ENCODE results near the gene MRPL36.

The MRPL36 gene

DNA sequence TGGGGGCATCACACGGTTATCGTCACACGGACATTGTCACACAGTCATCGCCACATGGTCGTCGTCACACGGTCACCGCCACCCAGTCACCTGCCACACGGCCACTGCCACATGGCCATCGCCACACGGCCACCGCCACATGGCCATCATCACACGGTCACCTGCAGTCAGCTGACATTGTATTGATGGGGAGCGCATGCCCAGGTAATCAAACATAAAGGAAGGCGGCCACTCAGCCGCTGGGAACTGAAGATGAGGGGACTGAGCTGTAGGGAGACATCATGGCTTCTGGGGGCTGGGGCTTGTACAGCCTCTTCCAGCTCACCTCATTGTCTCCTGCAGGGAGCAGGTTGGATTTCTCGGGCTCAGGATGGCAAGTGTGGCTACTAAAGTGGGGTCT is 49.2 kb downstream of the MRPL36 start:
- Histone ChIP-seq H3K4me3 (ENCODE audit: low read depth, low read length) (no peak overlapping the region), H3K79me2 (ENCODE audit: control insufficient read depth, insufficient read depth, low read length, poor library complexity) (no peaks in the 10 kb centered on the region), H2BK120ac (ENCODE audit: insufficient read depth, low read length, poor library complexity) (no peak overlapping the region), H2AK5ac (ENCODE audit: low read length) (no peak overlapping the region), H2AFZ (ENCODE audit: insufficient read depth, low read length, poor library complexity) (no peak overlapping the region), H4K91ac (ENCODE audit: low read depth, low read length) (no peak overlapping the region), H3K9me3 (ENCODE audit: insufficient read depth, low read depth, low read length) (peaks cover 3% of the 10 kb centered on the region), H3K4me1 (ENCODE audit: control insufficient read depth in 1 of 2, insufficient read depth in 2 of 2, low read length in 2 of 2) (no peaks in the 10 kb centered on the region), H2BK5ac (ENCODE audit: low read depth, low read length, poor library complexity) (no peak overlapping the region), H4K8ac (ENCODE audit: low read depth, low read length) (no peak overlapping the region), H3K36me3 (ENCODE audit: control insufficient read depth in 1 of 2, insufficient read depth in 2 of 2, low read length in 2 of 2) (no peaks in the 10 kb centered on the region), H3K23ac (ENCODE audit: low read length) (no peak overlapping the region), H3K14ac (ENCODE audit: low read length) (no peak overlapping the region), H3K4me2 (ENCODE audit: low read length) (no peak overlapping the region), H3K9ac (ENCODE audit: low read length) (no peak overlapping the region), H2BK12ac (ENCODE audit: low read length) (no peak overlapping the region), H3K27me3 (ENCODE audit: insufficient read depth, low read length) (no peaks in the 10 kb centered on the region), H3K27ac (ENCODE audit: low read depth, low read length) (no peak overlapping the region), H3K4ac (ENCODE audit: low read depth, low read length) (no peak overlapping the region), H4K12ac (ENCODE audit: low read depth, low read length) (no peak overlapping the region), H3K18ac (ENCODE audit: low read length) (no peak overlapping the region), H3K79me1 (ENCODE audit: low read length) (no peaks in the 10 kb centered on the region)
- DNase-seq, result no peak
- no CpG with 5 or more reads among the region's 17 CpGs for WGBS (ENCODE audit: extremely low coverage, insufficient coverage, insufficient read length)

DNA sequence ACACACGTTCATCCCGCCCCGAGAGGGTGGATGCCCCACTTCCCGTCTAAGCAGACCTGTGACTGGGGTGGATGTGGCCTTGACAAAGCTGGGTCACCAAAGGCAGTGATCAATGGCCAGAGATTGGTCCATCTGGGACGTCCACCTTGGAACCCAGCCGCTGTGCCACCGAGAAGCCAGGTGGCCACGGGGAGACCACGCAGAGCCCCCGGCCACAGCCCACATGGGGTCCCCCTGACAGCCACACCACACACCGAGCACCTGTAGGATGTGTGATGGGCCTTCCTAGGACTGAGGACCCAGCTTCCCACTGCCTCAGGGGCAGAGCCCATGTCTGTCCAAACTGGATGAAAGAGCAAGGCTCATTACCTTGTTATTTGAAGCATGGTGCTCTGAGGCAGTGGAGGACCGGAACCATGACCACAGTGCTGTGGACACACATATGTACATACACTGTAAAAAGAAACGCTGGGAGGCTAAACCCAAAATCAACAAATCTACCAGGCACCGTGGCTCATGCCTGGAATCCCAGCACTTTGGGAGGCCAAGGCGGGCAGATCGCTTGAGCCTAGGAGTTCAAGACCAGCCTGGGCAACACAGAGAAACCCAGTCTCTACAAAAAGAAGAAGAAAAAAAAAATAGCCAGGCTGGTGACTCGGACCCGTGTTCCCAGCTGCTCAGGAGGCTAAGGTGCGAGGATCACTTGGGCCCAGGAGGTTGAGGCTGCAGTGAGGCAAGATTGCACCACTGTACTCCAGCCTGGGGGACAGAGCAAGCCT is 50.1 kb downstream of the MRPL36 start:
- no peak overlapping the region for H3K4me2 ChIP-seq (ENCODE audit: low read length)
- no peak overlapping the region for H2BK5ac ChIP-seq (ENCODE audit: low read depth, low read length, poor library complexity)
- no peak overlapping the region for H4K8ac ChIP-seq (ENCODE audit: low read depth, low read length)
- H3K79me1 ChIP-seq (ENCODE audit: low read length), result no peaks in the 10 kb centered on the region
- H4K12ac ChIP-seq (ENCODE audit: low read depth, low read length), result no peak overlapping the region
- no peak for DNase-seq
- no peaks in the 10 kb centered on the region for H3K4me1 ChIP-seq (ENCODE audit: control insufficient read depth in 1 of 2, insufficient read depth in 2 of 2, low read length in 2 of 2)
- H3K23ac ChIP-seq (ENCODE audit: low read length), result no peak overlapping the region
- no peak overlapping the region for H3K4me3 ChIP-seq (ENCODE audit: low read depth, low read length)
- H3K27me3 ChIP-seq (ENCODE audit: insufficient read depth, low read length), result no peaks in the 10 kb centered on the region
- no peak overlapping the region for H3K18ac ChIP-seq (ENCODE audit: low read length)
- peaks cover 3% of the 10 kb centered on the region for H3K9me3 ChIP-seq (ENCODE audit: insufficient read depth, low read depth, low read length)
- no peaks in the 10 kb centered on the region for H3K36me3 ChIP-seq (ENCODE audit: control insufficient read depth in 1 of 2, insufficient read depth in 2 of 2, low read length in 2 of 2)
- no peak overlapping the region for H4K91ac ChIP-seq (ENCODE audit: low read depth, low read length)
- no peak overlapping the region for H3K4ac ChIP-seq (ENCODE audit: low read depth, low read length)
- no peak overlapping the region for H2AK5ac ChIP-seq (ENCODE audit: low read length)
- no CpG with 5 or more reads among the region's 19 CpGs for WGBS (ENCODE audit: extremely low coverage, insufficient coverage, insufficient read length)
- H3K27ac ChIP-seq (ENCODE audit: low read depth, low read length), result no peak overlapping the region
- H2BK12ac ChIP-seq (ENCODE audit: low read length), result no peak overlapping the region
- no peaks in the 10 kb centered on the region for H3K79me2 ChIP-seq (ENCODE audit: control insufficient read depth, insufficient read depth, low read length, poor library complexity)
- no peak overlapping the region for H3K9ac ChIP-seq (ENCODE audit: low read length)
- H2BK120ac ChIP-seq (ENCODE audit: insufficient read depth, low read length, poor library complexity), result no peak overlapping the region
- no peak overlapping the region for H3K14ac ChIP-seq (ENCODE audit: low read length)
- no peak overlapping the region for H2AFZ ChIP-seq (ENCODE audit: insufficient read depth, low read length, poor library complexity)

DNA sequence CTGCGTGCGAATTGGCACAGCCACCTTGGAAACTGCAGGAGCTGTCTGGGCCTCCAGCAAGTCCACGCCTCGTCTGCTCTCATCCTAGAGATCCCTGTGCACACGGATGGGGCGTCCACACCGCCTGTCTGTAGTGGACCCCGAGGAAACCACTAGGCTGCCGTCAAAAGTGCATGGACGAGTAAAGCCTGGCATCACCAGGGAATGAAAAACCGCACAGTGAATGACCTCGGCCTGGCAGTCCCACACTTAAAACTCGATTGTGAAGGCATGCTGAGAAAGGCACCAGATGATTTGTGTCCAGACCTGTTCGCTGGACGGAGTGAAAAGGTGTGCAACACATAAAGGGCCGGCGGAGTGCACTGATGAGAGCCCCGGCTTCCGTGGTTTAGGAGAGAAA is 50.8 kb downstream of the MRPL36 start:
- Histone ChIP-seq H3K79me2 (ENCODE audit: control insufficient read depth, insufficient read depth, low read length, poor library complexity) (no peaks in the 10 kb centered on the region), H3K9me3 (ENCODE audit: insufficient read depth, low read depth, low read length) (peaks cover 3% of the 10 kb centered on the region), H2AFZ (ENCODE audit: insufficient read depth, low read length, poor library complexity) (no peak overlapping the region), H4K91ac (ENCODE audit: low read depth, low read length) (no peak overlapping the region), H3K23ac (ENCODE audit: low read length) (no peak overlapping the region), H2AK5ac (ENCODE audit: low read length) (no peak overlapping the region), H3K36me3 (ENCODE audit: control insufficient read depth in 1 of 2, insufficient read depth in 2 of 2, low read length in 2 of 2) (no peaks in the 10 kb centered on the region), H3K27me3 (ENCODE audit: insufficient read depth, low read length) (no peaks in the 10 kb centered on the region), H3K9ac (ENCODE audit: low read length) (no peak overlapping the region), H3K27ac (ENCODE audit: low read depth, low read length) (no peak overlapping the region), H4K8ac (ENCODE audit: low read depth, low read length) (no peak overlapping the region), H3K4ac (ENCODE audit: low read depth, low read length) (no peak overlapping the region), H3K4me3 (ENCODE audit: low read depth, low read length) (no peak overlapping the region), H2BK12ac (ENCODE audit: low read length) (no peak overlapping the region), H4K12ac (ENCODE audit: low read depth, low read length) (no peak overlapping the region), H3K4me2 (ENCODE audit: low read length) (no peak overlapping the region), H3K14ac (ENCODE audit: low read length) (no peak overlapping the region), H2BK5ac (ENCODE audit: low read depth, low read length, poor library complexity) (no peak overlapping the region), H3K4me1 (ENCODE audit: control insufficient read depth in 1 of 2, insufficient read depth in 2 of 2, low read length in 2 of 2) (no peaks in the 10 kb centered on the region), H2BK120ac (ENCODE audit: insufficient read depth, low read length, poor library complexity) (no peak overlapping the region), H3K18ac (ENCODE audit: low read length) (no peak overlapping the region), H3K79me1 (ENCODE audit: low read length) (no peaks in the 10 kb centered on the region)
- WGBS (ENCODE audit: extremely low coverage, insufficient coverage, insufficient read length), result no CpG with 5 or more reads among the region's 19 CpGs
- DNase-seq, result no peak

All from trophoblast cell (in vitro differentiated cells and primary cell).